Stimulated activated naive CD4-positive, alpha-beta T cell (primary cell): ENCODE results near the gene SEMA6B.
A peak's percentile ranks its signal among the peaks of the same experiment; 100 is the strongest.

Experiments used
- DNase-seq, 6 experiments: peaks; one replicate each; lab custom pipeline; 2025; lab: John Stamatoyannopoulos, UW

SEMA6B gene

DNA sequence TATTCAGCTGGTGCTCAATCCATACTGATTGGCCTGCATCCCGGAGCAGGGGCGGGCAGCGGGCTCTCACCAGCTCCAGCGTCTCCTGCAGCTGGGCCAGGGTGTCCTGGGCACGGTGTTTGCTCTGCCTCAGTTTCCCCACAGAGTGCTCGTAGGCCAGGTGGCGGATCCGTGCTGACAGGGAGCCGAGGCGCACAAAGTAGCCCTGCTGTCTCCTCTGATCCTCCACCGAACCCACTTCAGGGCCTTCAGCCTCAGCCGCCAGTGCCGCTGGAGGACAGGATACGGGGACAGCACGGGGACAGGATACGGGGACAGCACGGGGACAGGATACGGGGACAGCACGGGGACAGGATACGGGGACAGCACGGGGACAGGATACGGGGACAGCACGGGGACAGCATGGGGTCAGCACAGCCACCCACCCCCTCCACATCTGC lies 33.9 kb downstream of the SEMA6B start:
- DNase-seq = no peak

DNA sequence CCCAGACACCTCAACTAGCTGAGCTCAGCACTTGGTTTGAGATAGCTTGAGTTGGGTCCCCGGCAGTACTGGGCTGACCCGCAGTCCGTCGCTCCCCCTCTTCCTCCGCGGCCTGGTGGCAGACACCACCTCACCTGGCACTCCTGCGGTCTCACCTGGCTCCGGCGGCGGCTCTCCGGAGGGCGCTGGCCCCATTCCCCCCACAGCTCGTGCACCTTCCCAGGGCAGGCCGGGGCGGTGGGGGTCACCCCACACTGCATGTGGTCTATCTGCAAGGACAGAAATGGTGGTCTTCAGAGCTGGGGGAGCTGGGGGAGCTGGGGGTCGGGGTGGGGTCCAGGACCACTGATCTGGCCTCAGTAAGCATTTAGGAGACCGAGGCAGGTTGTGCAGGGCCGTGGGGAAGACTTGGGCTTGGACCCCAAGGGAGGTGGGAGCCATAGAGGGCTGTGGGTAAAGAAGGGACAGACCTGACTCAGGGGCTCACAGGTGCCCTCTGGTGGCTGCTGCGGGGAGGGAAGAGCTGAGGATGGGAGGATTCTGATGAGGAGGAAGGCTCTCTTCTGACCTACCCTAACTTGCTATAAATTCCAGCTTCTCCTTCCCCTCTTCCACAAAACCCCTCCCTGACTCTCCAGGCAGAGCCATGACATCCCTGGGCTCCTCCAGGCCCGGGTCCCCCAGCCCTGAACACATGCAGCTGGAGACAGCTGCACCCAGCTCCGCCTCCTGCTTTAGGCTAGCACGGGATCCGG lies 34.5 kb downstream of the SEMA6B start:
- peak; percentile 4 to 58 (median 43) for DNase-seq

DNA sequence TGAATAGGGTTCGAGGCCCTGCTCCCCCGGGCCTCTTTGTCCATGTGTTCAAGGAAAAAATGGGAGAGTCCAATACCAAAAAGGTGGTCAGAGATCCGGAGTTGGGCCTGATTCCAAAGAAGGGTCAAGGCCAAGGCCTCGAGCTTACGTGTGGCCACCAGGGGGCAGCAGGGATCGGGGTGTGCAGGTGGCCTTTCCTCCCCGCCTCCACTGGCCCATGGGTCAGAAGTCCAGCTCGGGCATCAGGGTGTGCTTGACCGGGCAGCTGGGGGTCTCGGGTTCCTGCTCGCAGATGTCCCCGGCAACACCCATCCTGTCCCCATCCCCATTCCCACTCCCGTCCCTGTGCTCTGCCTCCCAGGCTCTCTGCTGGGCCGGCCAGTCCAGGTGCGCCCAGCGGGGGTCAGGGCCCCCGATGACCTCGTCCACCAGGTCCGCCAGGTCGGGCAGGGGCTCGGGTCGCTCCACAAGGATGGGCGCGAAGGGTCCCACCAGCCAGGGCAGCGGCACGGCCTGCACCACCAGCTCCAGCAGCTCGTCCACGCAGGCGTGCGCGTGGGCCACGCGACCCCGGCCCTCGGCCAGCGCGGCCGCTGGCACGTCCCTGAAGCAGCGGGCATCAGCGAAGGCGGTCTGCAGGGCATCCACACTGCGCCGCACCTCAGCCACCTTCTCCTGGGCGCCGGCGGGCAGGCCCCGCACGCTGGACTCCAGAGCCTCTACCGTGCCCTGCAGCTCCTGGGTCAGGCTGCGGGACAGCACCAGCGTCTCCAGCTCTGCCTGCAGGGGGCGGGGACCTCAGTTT lies 36.0 kb downstream of the SEMA6B start:
- no peak for DNase-seq

DNA sequence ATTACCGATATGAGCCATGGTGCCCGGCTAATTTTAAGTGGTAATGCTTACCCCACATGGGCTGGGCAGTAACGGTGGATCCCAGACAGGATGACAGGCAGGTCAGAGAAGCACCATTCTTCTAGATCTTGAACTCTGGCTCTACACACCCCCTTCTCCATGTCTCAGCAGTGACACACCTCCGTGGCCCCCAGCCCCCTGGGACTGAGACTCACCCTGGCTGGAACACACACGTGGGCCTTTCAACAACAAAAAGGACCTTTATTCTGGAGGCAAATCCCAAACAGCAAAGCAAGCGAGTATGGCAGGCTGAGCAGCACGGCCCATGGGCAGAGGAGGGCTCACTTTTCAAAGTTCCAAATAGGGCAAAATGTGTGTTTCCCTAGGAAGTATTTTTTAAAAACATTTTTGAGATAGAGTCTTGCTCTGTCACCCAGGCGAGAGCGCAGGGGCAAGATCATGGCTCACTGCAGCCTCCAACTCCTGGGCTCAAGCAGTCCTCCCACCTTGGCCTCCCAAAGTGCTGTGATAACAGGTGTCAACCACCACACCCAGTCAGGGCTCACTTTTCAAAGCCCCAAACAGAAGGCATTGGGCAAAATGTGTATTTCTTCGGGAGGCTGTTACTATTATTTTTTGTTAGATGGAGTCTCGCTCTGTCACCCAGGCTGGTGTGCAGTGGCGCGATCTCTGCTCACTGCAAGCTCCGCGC lies 37.0 kb downstream of the SEMA6B start:
- DNase-seq = no peak

DNA sequence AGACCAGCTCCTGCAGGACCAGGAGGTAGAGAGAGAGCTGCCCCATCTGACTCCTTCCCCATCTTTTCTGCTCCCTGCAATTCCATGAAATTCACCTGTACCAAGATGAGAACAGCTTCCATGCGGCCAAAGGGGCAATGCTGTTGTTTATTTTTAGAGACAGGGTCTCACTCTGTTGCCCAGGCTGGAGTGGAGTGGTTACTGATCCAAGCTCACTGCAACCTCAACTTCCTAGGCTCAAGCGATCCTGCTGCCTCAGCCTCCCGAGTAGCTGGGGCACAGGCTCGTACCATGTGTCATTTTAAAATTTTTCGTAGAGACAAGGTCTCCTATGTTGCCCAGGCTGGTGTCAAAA lies 37.6 kb downstream of the SEMA6B start:
- no peak for DNase-seq

DNA sequence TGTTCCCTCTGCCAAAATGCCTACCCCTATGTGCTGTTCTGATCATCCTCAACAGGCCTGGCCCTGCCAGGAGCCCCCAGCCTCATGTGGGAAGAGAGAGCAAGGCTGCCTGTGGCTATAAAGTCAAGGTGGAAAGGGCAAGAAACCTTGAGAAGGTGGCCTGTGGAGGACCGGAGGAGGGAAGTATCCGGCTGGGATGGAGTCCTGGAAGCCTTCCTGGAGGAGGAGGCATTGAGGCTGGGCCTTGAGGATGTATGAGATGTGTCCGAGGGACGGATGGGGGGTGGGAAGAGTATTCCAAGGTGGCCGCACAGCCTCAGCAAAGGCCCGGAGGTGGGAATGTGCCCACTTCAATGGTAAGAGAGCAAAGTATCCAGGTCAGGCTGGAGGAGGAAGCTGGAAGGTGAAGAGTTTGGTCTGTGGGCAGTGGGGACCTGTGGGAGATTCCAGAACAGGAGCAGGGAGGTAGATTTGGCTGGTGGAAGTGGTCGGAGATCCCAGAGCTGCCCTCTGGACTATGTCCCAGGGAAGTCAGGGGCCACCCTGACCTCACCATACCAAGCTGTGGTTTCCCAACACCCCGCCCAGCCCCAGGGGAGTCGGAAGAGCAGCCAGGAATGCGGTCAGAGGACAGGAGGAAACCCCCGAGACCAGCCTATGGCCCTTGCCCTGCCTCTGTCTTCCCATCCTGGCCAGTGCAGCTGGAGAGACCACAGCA lies 38.2 kb downstream of the SEMA6B start:
- DNase-seq = no peak

DNA sequence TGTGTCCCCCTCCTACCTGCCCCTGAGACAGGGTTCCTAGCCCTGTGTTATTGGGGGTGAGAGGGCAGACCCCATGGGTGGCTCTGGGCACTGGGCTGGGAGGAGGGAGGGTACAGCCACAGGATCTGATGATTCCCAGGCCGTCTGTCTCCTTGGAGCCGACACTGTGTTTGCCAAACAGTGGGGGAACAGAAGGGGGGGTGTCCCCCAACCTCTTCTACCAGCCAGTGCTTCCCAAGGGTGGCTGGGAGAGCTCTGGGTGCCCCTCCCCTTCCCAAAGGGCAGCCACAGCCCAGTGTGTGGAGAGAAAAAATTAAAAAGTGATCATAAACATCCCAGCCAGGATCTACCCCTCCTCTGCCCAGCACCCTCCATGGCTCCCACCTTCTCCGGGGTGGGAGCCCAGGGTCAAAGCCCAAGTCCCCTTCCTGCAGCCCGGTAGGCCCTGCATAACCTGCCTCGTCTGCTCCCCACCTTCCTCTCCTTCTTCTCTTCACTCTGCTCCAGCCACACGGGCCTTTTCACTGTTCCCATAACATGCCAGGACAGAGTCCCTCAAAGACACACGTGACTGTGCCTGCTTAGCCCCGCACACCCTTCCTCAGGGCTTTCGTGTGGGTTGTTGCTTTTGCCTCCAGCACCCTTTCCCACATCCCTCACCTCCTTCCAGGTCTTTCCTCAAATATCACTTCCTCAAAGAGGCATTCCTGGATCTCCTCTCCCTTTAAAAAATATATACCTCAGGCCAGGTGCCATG lies 39.8 kb downstream of the SEMA6B start:
- DNase-seq = no peak

DNA sequence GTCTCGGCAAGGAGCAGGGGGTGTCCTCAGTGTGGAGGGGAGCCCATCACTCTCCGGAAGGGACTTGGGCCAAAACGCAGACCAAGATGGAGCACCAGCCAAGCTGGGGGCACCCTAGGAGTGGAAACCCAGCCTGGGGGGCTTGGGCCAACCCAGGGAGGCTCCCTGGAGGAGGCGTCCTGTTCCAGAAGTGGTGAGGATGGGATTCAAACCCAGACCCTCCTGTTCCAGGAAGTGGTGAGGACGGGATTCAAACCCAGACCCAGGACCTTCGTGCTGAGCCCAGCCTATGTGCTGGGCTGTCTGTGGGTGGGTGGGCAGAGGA lies 40.4 kb downstream of the SEMA6B start:
- no peak for DNase-seq

DNA sequence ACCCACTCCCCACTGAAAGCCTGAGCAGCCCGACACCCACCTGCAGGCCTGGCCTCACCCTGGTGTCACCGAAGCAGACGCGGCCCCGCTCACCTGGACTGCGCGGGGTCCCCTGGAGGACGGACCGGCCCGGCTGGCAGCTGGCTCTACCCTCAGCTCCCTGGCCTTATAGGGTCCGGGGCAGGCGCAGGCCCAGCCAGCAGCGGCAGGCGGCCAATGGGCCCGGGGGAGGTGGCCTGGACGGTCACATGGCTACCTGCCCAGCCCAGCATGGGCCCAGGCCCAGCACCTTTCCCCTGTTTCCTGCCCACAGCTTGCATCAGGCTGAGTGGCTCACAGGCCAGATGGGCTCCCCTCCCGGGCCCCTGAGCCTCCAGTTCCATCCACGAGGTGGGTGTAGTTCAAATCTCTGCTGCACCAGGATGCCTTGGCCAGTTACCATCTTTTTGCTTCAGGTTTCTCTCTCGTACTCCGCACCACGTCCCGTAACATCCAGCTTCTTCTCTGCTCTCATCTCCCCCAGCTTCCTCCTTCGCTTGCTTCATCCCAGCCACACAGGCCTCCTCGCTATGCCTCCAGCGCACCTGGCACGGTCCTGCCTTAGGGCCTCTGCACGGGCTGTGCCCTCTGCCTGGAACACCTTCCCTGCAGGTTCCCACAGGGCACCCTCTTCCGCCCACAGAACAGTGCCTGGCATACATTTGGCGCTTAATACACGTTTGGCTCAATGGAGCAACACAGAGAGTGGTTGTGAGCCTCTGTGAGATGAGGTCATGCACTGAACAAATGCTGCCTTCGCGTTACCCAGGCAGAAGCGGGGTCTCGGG lies 40.9 kb downstream of the SEMA6B start, which contains the start of gene PLIN4:
Gene PLIN4 (minus strand): TSS at position 142 of the 827 bp plus-strand sequence. CDS start 214 bp downstream, outside the sequence.
- DNase-seq = no peak

DNA sequence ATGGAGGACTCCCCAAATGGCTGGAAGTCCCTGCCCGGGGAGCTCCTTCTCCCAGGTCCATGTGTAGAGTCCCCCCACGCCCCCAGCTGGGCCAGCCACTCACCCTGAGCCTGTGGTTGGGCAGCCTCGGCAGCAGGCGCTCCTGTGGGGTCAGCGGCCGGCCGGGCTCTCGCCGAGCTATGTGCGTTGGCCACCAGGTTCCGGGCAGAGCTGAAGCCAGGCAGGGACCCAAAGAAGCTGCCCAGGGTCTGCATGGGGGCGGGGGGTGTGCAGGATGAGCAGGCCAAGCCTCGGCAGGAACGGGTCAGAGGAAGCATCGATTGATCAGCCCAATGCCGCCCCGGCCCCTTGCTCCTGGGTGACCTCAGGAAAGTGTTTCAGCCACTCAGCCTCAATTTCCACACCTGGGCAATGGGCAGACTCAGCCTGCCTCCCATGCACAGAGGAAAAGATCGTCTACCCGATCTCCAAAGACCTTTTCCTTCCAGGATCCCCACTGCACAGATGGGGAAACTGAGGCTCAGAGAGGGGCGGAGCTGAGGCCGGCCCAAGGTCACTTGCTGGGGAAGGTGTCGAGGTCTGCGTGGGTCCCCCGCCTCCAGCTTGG lies 41.9 kb downstream of the SEMA6B start:
- no peak for DNase-seq

DNA sequence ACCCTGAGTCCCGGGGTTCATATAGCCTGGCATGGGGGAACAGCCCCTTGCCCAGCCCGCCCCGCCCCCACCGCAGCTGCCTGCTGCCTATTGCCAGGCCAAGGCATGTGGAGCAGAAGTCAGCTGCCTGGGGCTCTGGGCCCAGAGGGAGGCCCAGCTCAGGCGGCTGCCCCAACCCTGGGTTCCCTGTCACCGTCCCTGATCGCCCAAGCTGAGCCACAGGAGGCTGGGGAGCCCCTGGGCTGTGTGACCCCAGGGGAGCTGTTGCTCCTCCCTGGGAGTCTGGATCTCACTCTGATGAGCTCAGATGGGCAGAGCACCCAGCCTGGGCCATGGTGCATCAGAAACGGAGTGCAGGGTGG lies 42.6 kb downstream of the SEMA6B start:
- no peak for DNase-seq

DNA sequence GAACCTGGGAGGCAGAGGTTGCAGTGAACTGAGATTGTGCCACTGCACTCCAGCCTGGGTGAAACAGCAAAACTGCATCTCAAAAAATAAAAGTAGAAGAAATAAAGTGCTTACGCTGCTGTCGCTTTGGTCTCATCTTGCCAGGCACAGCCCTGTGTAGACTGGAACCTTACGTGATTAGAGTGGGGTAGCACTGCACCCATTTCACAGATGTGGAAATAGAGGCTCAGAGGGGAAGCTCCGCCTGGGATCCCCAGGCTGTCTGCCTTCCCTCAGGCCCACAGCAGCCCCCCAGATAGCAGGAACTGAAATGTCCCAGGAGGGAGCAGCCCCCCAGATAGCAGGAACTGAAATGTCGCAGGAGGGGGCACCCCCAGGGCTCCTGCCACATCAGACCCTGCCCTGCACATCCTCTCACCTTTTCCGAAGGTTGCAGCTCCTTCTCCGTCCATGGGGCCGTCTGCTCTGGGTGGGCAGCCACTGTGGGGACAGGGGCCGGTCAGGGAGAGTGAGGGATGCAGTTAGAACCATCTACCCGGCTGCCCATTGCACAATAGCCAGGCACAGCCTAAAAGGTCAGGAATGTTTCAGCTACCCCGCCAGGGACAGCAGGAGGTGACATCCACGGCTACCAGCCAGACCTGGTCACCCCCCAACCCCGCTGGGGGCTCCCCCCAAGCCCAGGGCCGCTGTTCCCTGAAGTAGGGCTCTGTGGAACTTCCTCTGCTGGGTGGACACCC lies 43.1 kb downstream of the SEMA6B start:
- DNase-seq = no peak

DNA sequence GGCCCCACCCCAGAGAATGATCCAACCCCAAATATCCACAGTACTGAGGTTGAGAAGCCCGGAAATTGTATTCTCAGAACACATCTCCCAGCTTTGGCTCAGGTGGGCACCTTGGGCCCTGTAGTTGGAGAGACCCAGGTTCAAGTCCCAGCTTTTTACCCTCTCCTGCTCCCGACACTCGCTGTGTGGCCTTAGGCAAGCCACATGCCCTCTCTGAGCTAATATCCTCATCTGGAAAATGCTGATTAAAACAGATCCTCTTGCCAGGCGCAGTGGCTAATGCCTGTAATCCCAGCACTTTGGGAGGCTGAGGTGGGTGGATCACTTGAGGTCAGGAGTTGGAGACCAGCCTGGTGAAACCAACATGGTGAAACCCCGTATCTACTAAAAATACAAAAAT lies 43.8 kb downstream of the SEMA6B start:
- DNase-seq = no peak

DNA sequence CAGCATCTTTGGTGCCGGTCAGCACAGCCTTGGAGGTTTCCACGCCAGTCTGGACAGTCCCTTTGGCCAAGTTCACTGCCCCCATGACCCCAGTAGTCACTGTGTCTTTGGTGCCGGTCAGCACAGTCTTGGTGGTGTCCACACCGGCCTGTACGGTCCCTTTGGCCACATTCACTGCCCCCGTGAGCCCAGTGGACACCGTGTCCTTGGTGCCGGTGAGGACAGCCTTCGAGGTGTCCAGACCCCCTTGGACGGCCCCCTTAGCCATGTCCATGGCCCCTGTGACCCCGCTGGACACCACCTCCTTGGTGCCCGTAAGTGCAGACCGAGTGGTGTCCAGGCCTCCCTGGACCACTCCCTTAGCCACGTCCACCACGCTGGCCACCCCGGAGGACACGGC lies 46.2 kb downstream of the SEMA6B start:
- no peak for DNase-seq

DNA sequence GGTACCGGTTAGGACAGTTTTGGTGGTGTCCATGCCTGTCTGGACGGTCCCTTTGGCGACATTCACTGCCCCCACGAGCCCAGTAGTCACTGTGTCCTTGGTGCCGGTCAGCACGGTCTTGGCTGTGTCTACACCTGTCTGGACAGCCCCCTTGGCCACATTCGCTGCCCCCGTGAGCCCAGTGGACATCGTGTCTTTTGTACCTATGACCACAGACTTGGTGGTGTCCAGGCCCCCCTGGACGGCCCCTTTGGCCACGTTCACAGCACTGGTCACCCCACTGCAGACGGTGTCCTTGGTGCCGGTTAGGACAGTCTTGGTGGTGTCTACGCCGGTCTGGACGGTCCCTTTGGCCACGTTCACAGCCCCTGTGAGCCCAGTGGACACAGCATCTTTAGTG lies 47.4 kb downstream of the SEMA6B start:
- no peak for DNase-seq

DNA sequence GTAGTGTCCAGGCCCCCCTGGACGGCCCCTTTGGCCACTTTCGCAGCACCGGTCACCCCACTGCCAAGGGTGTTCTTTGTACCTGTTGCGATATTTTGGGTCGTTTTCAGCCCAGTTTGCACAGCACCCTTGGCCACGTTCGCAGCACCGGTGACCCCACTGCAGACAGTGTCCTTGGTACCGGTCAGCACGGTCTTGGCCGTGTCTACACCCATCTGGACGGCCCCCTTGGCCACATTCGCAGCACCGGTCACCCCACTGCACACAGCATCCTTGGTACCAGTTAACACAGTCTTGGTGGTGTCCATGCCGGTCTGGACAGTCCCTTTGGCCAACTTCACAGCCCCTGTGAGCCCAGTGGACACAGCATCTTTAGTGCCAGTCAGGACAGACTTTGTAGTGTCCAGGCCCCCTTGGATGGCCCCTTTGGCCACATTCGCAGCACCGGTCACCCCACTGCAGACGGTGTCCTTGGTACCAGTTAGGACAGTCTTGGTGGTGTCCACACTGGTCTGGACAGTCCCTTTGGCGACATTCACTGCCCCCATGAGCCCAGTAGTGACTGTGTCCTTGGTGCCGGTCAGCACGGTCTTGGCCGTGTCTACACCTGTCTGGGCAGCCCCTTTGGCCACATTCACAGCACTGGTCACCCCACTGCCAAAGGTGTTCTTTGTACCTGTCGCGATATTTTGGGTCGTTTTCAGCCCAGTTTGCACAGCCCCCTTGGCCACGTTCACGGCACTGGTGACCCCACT lies 48.0 kb downstream of the SEMA6B start:
- no peak for DNase-seq

DNA sequence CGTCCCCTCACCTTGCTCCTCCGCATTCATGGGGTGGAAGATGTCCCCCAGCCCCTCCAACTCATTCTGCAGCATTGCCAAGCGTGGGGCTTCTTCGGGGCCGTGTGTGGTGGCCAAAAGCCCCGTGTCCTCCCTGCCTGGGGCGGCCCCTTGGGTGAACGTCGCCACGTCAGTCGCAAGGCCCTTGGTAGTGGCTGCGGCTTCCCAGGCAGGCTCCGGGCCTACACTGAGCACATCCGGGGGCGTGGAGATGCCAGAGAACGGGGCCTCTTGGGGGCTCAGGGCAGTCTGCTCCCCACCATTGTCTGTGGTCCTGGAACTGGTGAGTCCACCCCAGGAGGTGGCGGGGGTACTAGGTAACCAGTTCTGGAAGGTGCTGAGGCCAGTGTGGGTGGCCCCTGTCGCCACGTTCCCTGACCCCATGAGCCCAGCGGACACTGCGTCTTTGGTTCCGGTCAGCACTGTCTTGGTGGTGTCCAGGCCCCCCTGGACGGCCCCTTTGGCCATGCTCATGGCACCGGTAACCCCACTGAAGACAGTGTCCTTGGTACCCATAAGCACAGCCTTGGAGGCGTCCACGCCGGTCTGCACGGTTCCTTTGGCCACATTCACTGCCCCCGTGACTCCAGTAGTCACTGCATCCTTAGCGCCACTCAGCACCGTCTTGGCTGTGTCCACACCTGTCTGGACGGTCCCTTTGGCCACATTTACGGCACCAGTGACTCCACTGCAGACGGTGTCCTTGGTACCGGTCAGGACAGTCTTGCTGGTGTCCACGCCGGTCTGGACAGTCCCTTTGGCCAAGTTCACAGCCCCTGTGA lies 48.8 kb downstream of the SEMA6B start:
- DNase-seq = no peak

DNA sequence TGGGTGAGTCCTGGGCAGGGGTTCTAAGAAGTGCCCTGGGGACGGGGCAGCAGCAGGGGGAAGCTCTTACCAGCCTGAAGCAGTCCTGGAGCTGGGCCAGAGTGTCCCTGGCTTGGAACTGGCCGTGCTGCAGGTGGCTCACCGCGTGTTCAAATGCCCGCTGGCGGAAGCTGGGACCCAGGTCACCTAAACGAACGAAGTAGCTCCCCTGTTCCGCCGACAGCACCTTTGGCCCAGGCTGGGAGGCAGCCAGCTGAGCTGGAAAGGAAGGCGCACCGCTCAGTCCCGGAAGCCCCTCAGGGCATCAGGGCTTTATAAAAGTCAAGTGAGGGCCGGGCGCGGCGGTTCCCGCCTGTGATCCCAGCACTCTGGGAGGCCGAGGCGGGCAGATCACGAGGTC lies 50.8 kb downstream of the SEMA6B start:
- no peak for DNase-seq
